HCT116 (cell line): ENCODE results near the gene TSC22D3. TPM values are rescaled to one million over a fixed set of nuclear protein-coding genes. Genes with fewer than 3 reads are reported as not detected.

ENCODE experiments used
- ATAC-seq: fragments of 200-7000 bp; cut with Tn5 transposase; 2 replicates; pipeline ENCODE4 v1.9.1; 2020; ENCODE audit warnings: mild to moderate bottlenecking, moderate library complexity
- BruUV-seq: library from RNA; stranded (reverse); fragments of 400-500 nt; replicated peaks from 2 replicates; lab custom pipeline; 2021; lab: Mats Ljungman, UMichigan
- CTCF ChIA-PET: fragments of 300-600 bp; sonication (Branson Sonifier 250); formaldehyde crosslinking; loops from one replicate; lab custom pipeline; 2021; ENCODE audit warnings: antibody characterized with exemption; lab: Charles Lee
- POLR2A ChIA-PET: fragments of 300-600, 350-600 bp; sonication (Branson Sonifier 250); formaldehyde crosslinking; loops from one replicate; lab custom pipeline; 2021; ENCODE audit warnings: antibody characterized with exemption; lab: Charles Lee
- RAD21 ChIA-PET, 2 experiments: fragments of 300-600 bp; sonication (Branson Sonifier 250); formaldehyde crosslinking; loops; one replicate each; lab custom pipeline; 2023; ENCODE audit warnings: low total read pairs in 2 of 2; ENCODE audit not compliant: uncharacterized antibody in 2 of 2, unreplicated experiment in 2 of 2, low non-redundant PET in 1 of 2; lab: Charles Lee
- DNase-seq: peaks from one replicate; pipeline ENCODE4 v3.0.0-alpha.2; 2010; ENCODE audit warnings: low read depth, low spot score
- H2AFZ ChIP-seq: fragments of 200-600 bp; shearing (Covaris generic), sonication (generic); 2 replicates; pipeline ENCODE4 v1.6.1; 2017; ENCODE audit warnings: low read depth, mixed run types, mixed read lengths, antibody characterized with exemption, low read length; ENCODE audit not compliant: poor library complexity, severe bottlenecking
- H3K27ac ChIP-seq: 2 replicates; pipeline ENCODE4 v1.5.1; 2012; ENCODE audit warnings: low read depth, low read length
- H3K27me3 ChIP-seq: fragments of 200-600 bp; sonication (generic); 2 replicates; pipeline ENCODE4 v1.6.1; 2016; ENCODE audit warnings: mixed run types, low read length, mixed read lengths; ENCODE audit not compliant: insufficient read depth
- H3K36me3 ChIP-seq, 2 experiments: fragments of 200-500 bp in 1 of 2; fragments of 200-600 bp in 1 of 2; sonication (Bioruptor generic) in 1 of 2; sonication (generic) in 1 of 2; 2 replicates each; pipeline versions ENCODE4 v1.5.1 to v1.6.1; 2014 to 2016; ENCODE audit warnings: low read length in 2 of 2, inconsistent platforms in 1 of 2, mixed read lengths in 1 of 2, mixed run types in 1 of 2; ENCODE audit not compliant: insufficient read depth in 2 of 2, control insufficient read depth in 1 of 2
- H3K4me1 ChIP-seq, 2 experiments: fragments of 200-600 bp in 1 of 2; sonication (generic) in 1 of 2; 2 replicates each; pipeline versions ENCODE4 v1.5.1 to v1.6.1; 2012 to 2017; ENCODE audit warnings: low read length in 2 of 2, inconsistent platforms in 1 of 2, mild to moderate bottlenecking in 1 of 2, mixed read lengths in 1 of 2, mixed run types in 1 of 2, moderate library complexity in 1 of 2; ENCODE audit not compliant: insufficient read depth in 2 of 2, control insufficient read depth in 1 of 2
- H3K4me2 ChIP-seq: fragments of 200-600 bp; sonication (generic); 2 replicates; pipeline ENCODE4 v1.6.1; 2017; ENCODE audit warnings: mixed run types, low read length, mixed read lengths
- H3K4me3 ChIP-seq, 2 experiments: fragments of 200-600 bp in 1 of 2; sonication (generic) in 1 of 2; replicated peaks in 1 of 2; 2 replicates each; pipeline ENCODE4 v1.5.1; 2011 to 2016; ENCODE audit warnings: low read length in 2 of 2, control low read depth in 1 of 2, low read depth in 1 of 2, mild to moderate bottlenecking in 1 of 2, mixed read lengths in 1 of 2, mixed run types in 1 of 2
- H3K79me2 ChIP-seq: fragments of 200-600 bp; sonication (generic); 2 replicates; pipeline ENCODE4 v1.6.1; 2017; ENCODE audit warnings: mild to moderate bottlenecking, mixed run types, low read length, moderate library complexity, mixed read lengths; ENCODE audit not compliant: insufficient read depth
- H3K9ac ChIP-seq: fragments of 200-600 bp; sonication (generic); 2 replicates; pipeline ENCODE4 v1.6.1; 2016; ENCODE audit warnings: low read length, mixed read lengths
- H3K9me2 ChIP-seq: fragments of 200-600 bp; sonication (generic), shearing (Covaris generic); 2 replicates; pipeline ENCODE4 v1.6.1; 2017; ENCODE audit warnings: mixed run types, mild to moderate bottlenecking, moderate library complexity; ENCODE audit not compliant: insufficient read depth
- H3K9me3 ChIP-seq, 2 experiments: fragments of 200-500 bp in 1 of 2; fragments of 200-600 bp in 1 of 2; sonication (Bioruptor generic) in 1 of 2; sonication (generic) in 1 of 2; 2 replicates each; pipeline ENCODE4 v1.6.1; 2014 to 2017; ENCODE audit warnings: low read length in 2 of 2, mixed read lengths in 2 of 2, inconsistent platforms in 1 of 2, low read depth in 1 of 2, mild to moderate bottlenecking in 1 of 2, mixed run types in 1 of 2, moderate library complexity in 1 of 2; ENCODE audit not compliant: control insufficient read depth in 1 of 2, insufficient read depth in 1 of 2
- H4K20me1 ChIP-seq: fragments of 200-600 bp; sonication (generic), shearing (Covaris generic); 2 replicates; pipeline ENCODE4 v1.6.1; 2017; ENCODE audit warnings: mixed run types, mild to moderate bottlenecking, moderate library complexity; ENCODE audit not compliant: insufficient read depth
- ATF3 ChIP-seq: IDR thresholded peaks from 2 replicates; pipeline ENCODE4 v1.6.1; 2012
- CBX3 ChIP-seq: IDR thresholded peaks from 2 replicates; pipeline ENCODE4 v1.6.1; 2012; ENCODE audit warnings: low read depth
- CEBPB ChIP-seq: IDR thresholded peaks from 2 replicates; pipeline ENCODE4 v1.6.1; 2012; ENCODE audit warnings: low read depth
- CTCF ChIP-seq, 3 experiments: fragments of 200-600 bp in 1 of 3; sonication (generic) in 1 of 3; IDR thresholded peaks in 2 of 3; conservative IDR thresholded peaks in 1 of 3; 2 replicates each; pipeline ENCODE4 v1.5.1; 2012 to 2017; ENCODE audit warnings: low read depth in 2 of 3, low read length in 2 of 3, antibody characterized with exemption in 1 of 3, borderline replicate concordance in 1 of 3, control low read depth in 1 of 3, mild to moderate bottlenecking in 1 of 3, mixed read lengths in 1 of 3, mixed run types in 1 of 3, moderate library complexity in 1 of 3; ENCODE audit not compliant: insufficient read depth in 1 of 3
- EGR1 ChIP-seq: IDR thresholded peaks from 2 replicates; pipeline ENCODE4 v1.6.1; 2012; ENCODE audit warnings: low read depth
- ELF1 ChIP-seq: IDR thresholded peaks from 2 replicates; pipeline ENCODE4 v1.6.1; 2012; ENCODE audit warnings: low read depth, borderline replicate concordance
- EZH2phosphoT487 ChIP-seq: fragments of 200-600 bp; IDR thresholded peaks from 2 replicates; pipeline ENCODE4 v1.6.1; 2018; ENCODE audit warnings: antibody characterized with exemption, borderline replicate concordance
- FOSL1 ChIP-seq: IDR thresholded peaks from 2 replicates; pipeline ENCODE4 v1.6.1; 2012; ENCODE audit warnings: low read depth
- JUND ChIP-seq: IDR thresholded peaks from 2 replicates; pipeline ENCODE4 v1.6.1; 2012
- MAX ChIP-seq: IDR thresholded peaks from 2 replicates; pipeline ENCODE4 v1.6.1; 2012
- POLR2AphosphoS5 ChIP-seq: IDR thresholded peaks from 2 replicates; pipeline ENCODE4 v1.6.1; 2011; ENCODE audit warnings: mild to moderate bottlenecking, low read depth, low read length, moderate library complexity
- RAD21 ChIP-seq: IDR thresholded peaks from 2 replicates; pipeline ENCODE4 v1.6.1; 2012; ENCODE audit warnings: low read depth, mild to moderate bottlenecking
- SIN3A ChIP-seq: IDR thresholded peaks from 2 replicates; pipeline ENCODE4 v1.6.1; 2012; ENCODE audit warnings: low read depth
- SP1 ChIP-seq: IDR thresholded peaks from 2 replicates; pipeline ENCODE4 v1.6.1; 2012; ENCODE audit warnings: low read depth
- SRF ChIP-seq: IDR thresholded peaks from 2 replicates; pipeline ENCODE4 v1.6.1; 2012; ENCODE audit warnings: low read depth
- TCF7L2 ChIP-seq: IDR thresholded peaks from 2 replicates; pipeline ENCODE4 v1.7.0; 2011; ENCODE audit warnings: borderline replicate concordance, inconsistent platforms; ENCODE audit not compliant: insufficient read depth, insufficient read length; ENCODE audit errors: extremely low read depth
- YY1 ChIP-seq: IDR thresholded peaks from 2 replicates; pipeline ENCODE4 v1.6.1; 2011; ENCODE audit warnings: low read length, low read depth, moderate library complexity, mild to moderate bottlenecking; ENCODE audit not compliant: insufficient replicate concordance; ENCODE audit errors: extremely low read depth
- ZBTB33 ChIP-seq: IDR thresholded peaks from 2 replicates; pipeline ENCODE4 v1.6.1; 2011; ENCODE audit warnings: mild to moderate bottlenecking, low read length, moderate library complexity; ENCODE audit not compliant: insufficient replicate concordance; ENCODE audit errors: extremely low read depth
- ZFX ChIP-seq: fragments of 450-650 bp; IDR thresholded peaks from 2 replicates; pipeline ENCODE4 v1.6.1; 2017
- ZNF274 ChIP-seq: fragments of 200-500 bp; sonication (Bioruptor generic); IDR thresholded peaks from 2 replicates; pipeline ENCODE4 v1.6.1; 2014; ENCODE audit warnings: mild to moderate bottlenecking, low read depth, low read length, inconsistent platforms
- intact Hi-C: fragments of 100-400 bp; cut with micrococcal nuclease; formaldehyde crosslinking; loops from 2 replicates; pipeline ENCODE4 v1.10.0; 2022
- total RNA-seq: library from RNA; stranded (reverse); gene quantifications from one replicate; pipeline ENCODE4 v1.2.1, GENCODE V29; 2021; ENCODE audit not compliant: unreplicated experiment

TSC22D3 gene
- total RNA-seq, 1 experiment from 2014 or later, result 24.6 TPM

- Histone ChIP-seq H3K4me1 (peaks cover 3 to 8% of the 10 kb centered on the region in 2 experiments; a peak in 2 of 4 replicates), H3K9ac (no peak overlapping the region), H3K9me2 (no peaks in the 10 kb centered on the region), H2AFZ (no peak overlapping the region), H3K36me3 (no peaks in the 10 kb centered on the region), H3K4me3 (no peak overlapping the region), H3K27ac (no peak overlapping the region), H4K20me1 (no peaks in the 10 kb centered on the region), H3K4me2 (no peak overlapping the region), H3K27me3 (no peaks in the 10 kb centered on the region), H3K79me2 (no peaks in the 10 kb centered on the region), H3K9me3 (no peaks in the 10 kb centered on the region)
- DNase-seq (no peak), ATAC-seq (no peak)
- ChIA-PET POLR2A (no interaction called here), CTCF (no interaction called here), RAD21 (no interaction called here)
- intact Hi-C loops, result no loop called here
- TF ChIP-seq EGR1 (no peak), EZH2phosphoT487 (no peak), ZBTB33 (no peak), POLR2AphosphoS5 (no peak), ATF3 (no peak), YY1 (no peak), SP1 (no peak), ZNF274 (no peak), JUND (no peak), RAD21 (no peak), CEBPB (no peak), CTCF (IDR thresholded peaks at IDR 0.05 in 2 of 3, conservative IDR thresholded peaks at IDR 0.05 in 1 of 3; ENCODE audit: borderline replicate concordance in 1 of 3, insufficient read depth in 1 of 3, low read depth in 2 of 3, low read length in 2 of 3) (no peak), SIN3A (no peak), ELF1 (no peak), FOSL1 (no peak), MAX (no peak), TCF7L2 (no peak), CBX3 (no peak), SRF (no peak), ZFX (no peak)
- BruUV-seq, result no TSS peak
These were observed 76.0 kb downstream of the TSC22D3 start for GRCh38 chrX:107699616-107700015.
